AG09309 (cell line): ENCODE data around the gene PPDPF.

Source experiments
- DNase-seq: peaks from one replicate; pipeline ENCODE4 v3.0.0-alpha.2; 2010; ENCODE audit warnings: low read depth
- H3K4me3 ChIP-seq: 2 replicates; pipeline ENCODE4 v1.5.1; 2011; ENCODE audit warnings: mild to moderate bottlenecking, low read depth, low read length, moderate library complexity; ENCODE audit not compliant: control insufficient read depth
- CTCF ChIP-seq: IDR thresholded peaks from 2 replicates; pipeline ENCODE4 v1.5.1; 2011; ENCODE audit warnings: mild to moderate bottlenecking, low read depth, low read length, inconsistent platforms; ENCODE audit not compliant: insufficient read depth, control insufficient read depth; ENCODE audit errors: missing control alignments

Gene PPDPF

GRCh38 chr20:63551068-63551467, 30.5 kb downstream of the PPDPF start:
- no peak overlapping the region for H3K4me3 ChIP-seq
- DNase-seq = no peak
- TF ChIP-seq CTCF = no peak

GRCh38 chr20:63552481-63553249, 32.1 kb downstream of the PPDPF start:
- no peak for DNase-seq
- no peak for TF ChIP-seq CTCF
- H3K4me3 ChIP-seq = no peak overlapping the region

GRCh38 chr20:63553251-63553932, 32.8 kb downstream of the PPDPF start:
- DNase-seq = no peak
- peak overlapping the region; percentile 53 for H3K4me3 ChIP-seq
- TF ChIP-seq CTCF = no peak

- H3K4me3 ChIP-seq = peak within 1 kb of the TSS; percentile 53
- DNase-seq = no peak
- TF ChIP-seq CTCF = no peak
Measured at GRCh38 chr20:63553933-63554290, 33.3 kb downstream of the PPDPF start, which contains the start of gene FNDC11. TSS of gene FNDC11 (plus strand) at chr20:63554159. CDS start at chr20:63555664, 1,505 bp downstream.

- TF ChIP-seq CTCF = no peak
- no peak for DNase-seq
- H3K4me3 ChIP-seq = peak overlapping the region; percentile 53; the same call in 1 of the 2 replicates
Measured at GRCh38 chr20:63554361-63555278, 34.1 kb downstream of the PPDPF start.

- TF ChIP-seq CTCF = no peak
- DNase-seq = no peak
Measured at GRCh38 chr20:63555661-63556381, 35.3 kb downstream of the PPDPF start.

More at GRCh38 chr20:63555661-63556381, 35.3 kb downstream of the PPDPF start:
- no peak overlapping the region for H3K4me3 ChIP-seq
